PC-9 (cell line): ENCODE measurements around the gene RCBTB1. TPM values are rescaled to one million over a fixed set of nuclear protein-coding genes. Genes with fewer than 3 reads are reported as not detected.

Experiments used
- total RNA-seq: library from RNA; stranded (reverse); gene quantifications from 2 replicates; pipeline ENCODE4 v1.2.3, GENCODE V29; 2021

Gene RCBTB1
- total RNA-seq, 1 experiment from 2014 or later, result 16.1 TPM

Other genes with a start within 250 kb of the RCBTB1 start
- gene CAB39L, start 141.5 kb downstream of the RCBTB1 start, total RNA-seq, result 10.2 and 10.7 TPM in 2 replicates
- 5.2 and 6.9 TPM in 2 replicates for gene SETDB2, start 141.3 kb downstream of the RCBTB1 start, total RNA-seq
- gene PHF11, start 89.6 kb downstream of the RCBTB1 start, total RNA-seq, result 15.2 and 25.2 TPM in 2 replicates
- gene ARL11, start 42.9 kb upstream of the RCBTB1 start, total RNA-seq, result 3.5 and 3.7 TPM in 2 replicates
- gene EBPL, start 105.9 kb upstream of the RCBTB1 start, total RNA-seq, result 77.0 and 100 TPM in 2 replicates
- 21.2 and 35.0 TPM in 2 replicates for gene KPNA3, start 207.1 kb upstream of the RCBTB1 start, total RNA-seq